Right renal cortex interstitium (tissue), 3 donors: ENCODE results near the gene CALN1. TPM values are rescaled to one million over a fixed set of nuclear protein-coding genes. Genes with fewer than 3 reads are reported as not detected.
A peak's percentile ranks its signal among the peaks of the same experiment; 100 is the strongest.

Source experiments
- DNase-seq, 3 donors: peaks; one replicate each; pipeline ENCODE4 v3.0.0-alpha.2; 2013; ENCODE audit warnings: low read depth in 3 of 3, low spot score in 2 of 3
- polyA plus RNA-seq, 3 donors: library from polyadenylated mRNA; unstranded; fragments of 120-200 nt; gene quantifications; one replicate each; pipeline ENCODE4 v1.2.1, GENCODE V29; 2013; ENCODE audit not compliant: insufficient read length in 3 of 3

The CALN1 gene
- polyA plus RNA-seq, 3 donors: 0.53 to 0.83 (median 0.61) TPM

- no peak for DNase-seq
Measured at GRCh38 chr7:72057796-72058195, 354.3 kb downstream of the CALN1 start.

DNA sequence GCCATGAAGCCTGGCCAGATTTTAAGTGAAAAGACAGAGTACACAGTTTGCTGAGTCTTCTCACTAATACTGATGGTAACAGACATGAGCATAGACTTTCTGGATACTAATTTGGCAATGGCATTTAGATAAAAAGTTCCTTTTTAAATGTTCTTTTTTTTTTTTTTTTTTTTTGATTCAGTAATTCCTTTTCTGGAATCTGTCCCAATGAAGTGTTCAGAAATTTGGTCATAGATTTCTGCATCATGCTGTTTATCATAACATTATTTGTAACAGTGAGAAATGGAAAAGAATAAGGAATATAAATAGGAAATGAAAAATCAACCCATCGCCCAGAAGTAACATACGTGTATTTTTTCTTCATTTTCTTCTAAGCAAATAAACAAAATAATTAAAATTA, 354.9 kb downstream of the CALN1 start:
- DNase-seq: no peak

GRCh38 chr7:72055426-72055825, 356.7 kb downstream of the CALN1 start:
- no peak for DNase-seq

DNA sequence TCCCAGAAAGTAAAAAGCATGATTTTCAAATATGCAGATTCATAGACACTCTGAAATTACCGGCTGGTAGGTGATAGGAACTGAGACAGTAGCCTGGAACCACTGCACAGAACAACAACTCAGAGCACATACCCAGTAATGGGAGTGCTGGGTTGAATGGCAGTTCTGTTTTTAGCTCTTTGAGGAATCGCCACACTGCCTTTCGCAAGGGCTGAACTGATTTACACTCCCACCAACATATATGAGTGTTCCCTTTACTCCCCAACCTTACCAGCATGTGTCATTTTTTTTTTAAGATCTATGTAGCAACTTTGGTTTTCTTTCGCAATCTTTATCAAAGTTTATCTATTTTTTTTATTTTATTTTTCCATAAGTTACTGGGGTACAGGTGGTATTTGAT, 358.8 kb downstream of the CALN1 start:
- DNase-seq: no peak

GRCh38 chr7:72048420-72048819, 363.7 kb downstream of the CALN1 start:
- DNase-seq: no peak

- no peak for DNase-seq
Measured at GRCh38 chr7:72042855-72043254, 369.3 kb downstream of the CALN1 start.

GRCh38 chr7:72040641-72041040, 371.5 kb downstream of the CALN1 start:
- no peak for DNase-seq

- no peak for DNase-seq
Measured at GRCh38 chr7:72039460-72039859, 372.7 kb downstream of the CALN1 start.

- no peak for DNase-seq
Measured at GRCh38 chr7:72038022-72038732, 374.0 kb downstream of the CALN1 start.

DNA sequence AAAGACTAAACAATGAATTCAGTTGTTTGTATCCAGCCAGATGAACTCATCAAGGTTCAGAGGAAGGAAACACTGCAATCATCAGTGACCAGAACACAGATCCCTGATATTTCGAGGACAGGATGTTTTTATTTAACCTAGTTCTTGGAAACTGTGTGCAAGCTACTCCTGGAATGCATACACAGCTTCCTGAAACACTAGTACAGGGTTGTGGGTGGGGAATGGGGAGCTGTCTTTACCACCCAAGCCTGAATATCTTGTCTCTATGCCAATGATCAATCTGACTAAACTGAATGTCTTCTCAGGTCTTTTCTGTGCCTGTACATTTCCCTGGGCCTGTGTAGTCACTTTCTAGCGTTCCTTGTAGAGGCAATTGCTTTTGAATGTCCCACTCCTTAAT, 374.6 kb downstream of the CALN1 start:
- no peak for DNase-seq

DNA sequence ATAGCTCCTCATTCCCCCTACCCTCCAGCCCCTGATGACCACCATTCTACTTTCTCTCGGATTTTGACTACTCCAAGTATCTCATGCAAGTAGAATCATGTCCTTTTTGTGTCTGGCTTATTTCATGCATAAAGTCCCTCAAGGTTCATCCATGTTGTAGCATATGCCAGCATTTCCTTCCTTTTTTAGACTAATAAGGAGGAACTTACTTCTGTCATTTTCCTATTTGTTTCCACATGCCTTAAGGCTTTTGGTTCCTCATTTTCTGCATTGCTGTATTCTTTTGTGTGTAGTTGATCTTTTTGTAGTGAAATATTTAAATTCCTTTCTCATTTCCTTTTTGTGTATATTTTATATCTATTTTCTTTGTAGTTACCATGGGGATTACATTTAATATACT, 376.9 kb downstream of the CALN1 start:
- DNase-seq: no peak

DNA sequence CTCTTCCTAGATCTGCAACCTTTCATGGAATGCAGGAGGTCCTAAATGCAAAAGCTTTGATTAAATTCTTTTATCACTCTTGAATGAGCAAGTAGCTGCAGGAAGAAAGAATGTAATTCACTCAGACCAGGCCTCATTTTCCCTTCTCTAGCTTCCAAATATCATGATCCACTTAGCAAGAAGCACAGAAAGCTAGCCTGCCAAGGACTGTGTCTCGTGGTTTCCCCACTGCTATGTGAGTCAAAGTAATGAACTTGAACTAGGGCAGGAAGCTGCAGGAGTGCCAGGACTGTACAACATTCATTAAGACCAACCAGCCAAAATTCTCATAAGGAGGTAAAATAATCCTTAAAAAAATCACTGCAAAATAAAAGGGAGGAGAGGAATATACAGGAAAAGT, 379.2 kb downstream of the CALN1 start:
- no peak for DNase-seq

- DNase-seq: no peak
Measured at GRCh38 chr7:72030994-72031667, 381.0 kb downstream of the CALN1 start.

DNA sequence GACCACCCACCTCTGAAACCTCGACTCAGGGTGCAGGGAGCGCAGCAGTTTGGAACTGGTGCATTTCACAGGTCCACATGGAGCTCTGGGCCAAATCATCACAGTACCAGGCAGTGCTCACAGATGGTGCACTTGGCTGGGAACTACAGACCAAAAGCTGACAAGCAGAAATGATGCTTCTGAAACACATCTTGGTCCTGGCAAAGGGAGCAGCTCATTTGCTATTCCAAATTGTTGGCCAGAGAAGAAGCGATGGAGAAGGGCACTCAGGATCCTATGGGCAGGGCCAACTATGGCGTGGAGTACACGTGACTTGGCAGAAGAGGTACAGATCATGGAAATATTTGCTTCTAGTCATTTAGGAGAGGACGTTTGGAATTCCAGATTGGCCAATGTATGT, 383.9 kb downstream of the CALN1 start:
- no peak for DNase-seq

DNA sequence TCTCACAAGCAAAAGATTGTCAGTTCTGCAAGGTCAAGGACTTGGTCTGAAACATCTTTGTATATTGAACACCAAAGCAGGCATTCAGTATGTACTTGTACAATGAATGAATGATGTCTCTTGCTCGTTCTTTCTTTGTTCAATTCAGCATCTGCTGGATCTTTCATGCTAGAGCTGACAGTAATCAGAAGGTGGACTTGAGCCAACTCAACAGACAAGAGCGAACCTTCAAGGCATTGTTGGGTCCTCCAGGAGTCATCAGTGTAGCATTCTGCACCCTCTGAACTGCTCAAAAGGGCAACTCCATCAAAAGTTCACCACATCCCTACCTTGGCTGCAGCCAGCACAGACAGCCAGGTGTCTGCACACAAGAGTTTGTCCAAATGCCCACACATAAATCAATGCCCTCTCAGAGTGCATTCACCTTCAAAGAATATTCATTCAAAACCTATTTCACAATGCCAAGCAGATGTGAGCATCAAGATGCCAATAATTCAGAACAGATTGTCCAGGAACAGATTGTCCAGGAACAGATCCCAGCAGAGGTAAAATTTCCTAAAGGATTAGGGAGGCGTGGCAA, 386.7 kb downstream of the CALN1 start:
- DNase-seq: no peak

- no peak for DNase-seq
Measured at GRCh38 chr7:72023926-72024325, 388.2 kb downstream of the CALN1 start.

DNA sequence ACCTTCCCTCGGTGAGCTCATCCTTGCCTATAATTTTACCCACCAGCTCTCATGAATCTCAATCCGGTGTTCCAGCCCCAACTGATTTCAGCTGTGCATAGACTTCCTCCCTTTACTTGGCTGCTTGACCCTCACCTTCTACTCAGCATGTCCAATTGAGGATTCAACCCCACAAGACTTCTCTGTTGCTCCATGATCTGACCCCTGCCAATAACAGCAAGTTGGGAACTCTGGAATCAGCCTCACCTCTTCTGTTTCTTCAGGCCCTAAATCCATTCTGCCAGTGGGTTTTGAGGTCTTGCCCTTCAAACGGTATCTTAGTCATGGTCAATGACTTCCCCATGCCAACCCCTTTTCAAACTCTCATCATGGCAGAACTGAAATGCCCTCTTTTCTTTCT, 390.4 kb downstream of the CALN1 start:
- DNase-seq: no peak

GRCh38 chr7:72020311-72020710, 391.8 kb downstream of the CALN1 start:
- DNase-seq: peak in 1 of 3 donors; percentile 1

DNA sequence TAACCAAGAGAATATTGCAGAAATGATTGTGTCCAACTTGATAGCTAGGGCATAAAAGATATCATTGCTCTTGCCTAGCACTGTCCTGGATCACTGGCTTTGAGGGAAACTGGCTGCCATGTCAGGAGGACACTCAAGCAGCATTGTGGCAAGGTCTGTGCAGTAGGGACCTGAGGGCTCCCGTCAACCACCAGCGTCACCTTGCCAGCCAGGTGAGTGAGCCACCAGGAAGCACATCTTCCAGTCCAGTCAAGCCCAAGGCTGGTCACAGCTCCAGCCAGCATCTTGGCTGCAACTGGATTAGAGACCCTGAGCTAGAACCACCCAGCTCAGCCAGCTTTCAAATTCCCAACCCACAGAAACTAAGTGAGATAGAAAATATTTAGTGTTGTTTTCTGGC, 392.7 kb downstream of the CALN1 start:
- no peak for DNase-seq

DNA sequence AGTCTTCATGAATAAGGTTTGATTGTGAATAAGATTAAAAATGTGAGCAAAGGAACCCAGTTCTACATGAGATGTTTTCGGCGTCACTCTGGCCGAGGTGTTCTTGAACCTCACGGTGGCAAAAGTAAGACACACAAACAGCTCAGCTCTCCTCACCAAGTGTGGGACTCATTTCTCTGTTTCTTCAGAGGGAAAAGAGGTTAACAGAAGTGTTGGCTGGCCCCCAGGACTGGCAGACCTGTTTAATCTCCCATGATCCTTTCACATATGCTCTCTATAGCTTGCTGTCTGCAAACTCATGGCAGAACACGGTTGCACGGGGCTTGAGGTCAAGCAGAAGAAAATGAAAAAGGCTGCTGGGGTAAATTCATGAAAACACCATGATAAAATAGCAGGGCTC, 394.4 kb downstream of the CALN1 start:
- DNase-seq: no peak

DNA sequence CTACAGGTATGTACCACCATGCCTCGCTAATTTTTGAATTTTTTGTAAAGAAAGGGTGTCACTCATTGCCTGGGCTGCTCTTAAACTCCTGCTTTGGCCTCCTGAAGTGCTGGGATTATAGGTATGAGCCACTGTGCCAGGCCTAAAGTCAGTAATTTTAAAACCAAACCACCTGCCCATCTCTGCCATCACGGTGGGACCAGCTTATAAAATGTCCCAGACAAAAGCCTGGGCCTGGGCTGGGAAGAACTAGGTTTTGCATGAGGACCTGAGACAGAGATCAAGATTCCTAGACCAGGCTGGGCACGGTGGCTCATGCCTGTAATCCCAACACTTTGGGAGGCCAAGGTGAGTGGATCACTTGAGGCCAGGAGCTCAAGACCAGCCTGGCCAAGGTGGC, 395.6 kb downstream of the CALN1 start:
- DNase-seq: no peak

DNA sequence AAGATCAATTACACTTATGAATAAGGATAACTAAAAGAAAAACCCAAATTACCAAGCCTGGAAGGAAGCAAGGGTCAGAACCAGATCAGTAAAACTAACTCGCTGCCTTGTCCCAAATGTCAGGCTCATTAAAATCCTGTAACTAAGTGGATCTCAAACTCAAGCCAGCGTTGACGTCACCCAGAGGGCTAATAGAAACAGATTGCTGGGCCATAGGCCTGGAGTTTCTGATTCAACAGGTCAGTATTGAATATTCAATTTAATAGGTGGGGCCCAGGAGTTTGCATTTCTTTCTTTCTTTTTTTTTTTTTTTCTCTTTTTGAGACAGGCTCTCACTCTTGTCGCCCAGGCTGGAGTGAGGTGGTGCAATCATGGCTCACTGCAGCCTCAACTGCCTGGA, 397.0 kb downstream of the CALN1 start:
- DNase-seq: no peak
